Lower leg skin (tissue), 3 donors: Measurements from ENCODE around the gene KRT74.

Source experiments
- CTCF ChIP-seq, 3 donors: fragments of 450-650 bp; IDR thresholded peaks; one replicate each; pipeline ENCODE4 v1.5.1; 2016; ENCODE audit warnings: antibody characterized with exemption in 3 of 3, mild to moderate bottlenecking in 3 of 3, moderate library complexity in 2 of 3
- POLR2A ChIP-seq, 2 donors: fragments of 450-650 bp; IDR thresholded peaks; one replicate each; pipeline ENCODE4 v1.6.1; 2016 to 2017; ENCODE audit warnings: antibody characterized with exemption in 2 of 2, mild to moderate bottlenecking in 1 of 2, moderate library complexity in 1 of 2

- TF ChIP-seq CTCF (IDR thresholded peaks at IDR 0.05), result no peak
- no peak for TF ChIP-seq POLR2A (IDR thresholded peaks at IDR 0.05)
These were observed 28.0 kb upstream of the KRT74 start for GRCh38 chr12:52601671-52602070.
